HG03039 (cell line): ENCODE data around the gene GLRX.

Experiments
- ATAC-seq: cut with Tn5 transposase; IDR thresholded peaks from one replicate; pipeline ENCODE4 v1.9.1; 2021; ENCODE audit warnings: mild to moderate bottlenecking, moderate library complexity; ENCODE audit not compliant: unreplicated experiment

GLRX gene

GRCh38 chr5:95810305-95811125, 12.0 kb downstream of the GLRX start:
- ATAC-seq = no peak

GRCh38 chr5:95809414-95809960, 13.0 kb downstream of the GLRX start:
- ATAC-seq = no peak

GRCh38 chr5:95808686-95809413, 13.7 kb downstream of the GLRX start:
- ATAC-seq = peak; percentile 99

- no peak for ATAC-seq
These were observed 14.4 kb downstream of the GLRX start for GRCh38 chr5:95808013-95808685.

GRCh38 chr5:95806687-95807086, 15.8 kb downstream of the GLRX start:
- no peak for ATAC-seq

- ATAC-seq = no peak
These were observed 17.6 kb downstream of the GLRX start for GRCh38 chr5:95804736-95805539.

- ATAC-seq = no peak
These were observed 19.0 kb downstream of the GLRX start for GRCh38 chr5:95803271-95804148.

GRCh38 chr5:95801961-95802360, 20.6 kb downstream of the GLRX start:
- no peak for ATAC-seq

GRCh38 chr5:95801532-95801931, 21.0 kb downstream of the GLRX start:
- ATAC-seq = no peak

GRCh38 chr5:95800553-95800952, 22.0 kb downstream of the GLRX start:
- ATAC-seq = no peak

- no peak for ATAC-seq
These were observed 23.2 kb downstream of the GLRX start for GRCh38 chr5:95799191-95799835.

GRCh38 chr5:95798545-95798944, 24.0 kb downstream of the GLRX start:
- no peak for ATAC-seq

- ATAC-seq = no peak
These were observed 24.5 kb downstream of the GLRX start for GRCh38 chr5:95798048-95798447.

GRCh38 chr5:95797301-95797700, 25.2 kb downstream of the GLRX start:
- no peak for ATAC-seq

GRCh38 chr5:95794070-95794516, 28.4 kb downstream of the GLRX start:
- ATAC-seq = no peak

GRCh38 chr5:95791751-95792150, 30.8 kb downstream of the GLRX start:
- ATAC-seq = no peak

- no peak for ATAC-seq
These were observed 34.0 kb downstream of the GLRX start for GRCh38 chr5:95788493-95788892.

- no peak for ATAC-seq
These were observed 35.6 kb downstream of the GLRX start for GRCh38 chr5:95786821-95787418.
